ENCODE results near the gene METTL18.

DNA sequence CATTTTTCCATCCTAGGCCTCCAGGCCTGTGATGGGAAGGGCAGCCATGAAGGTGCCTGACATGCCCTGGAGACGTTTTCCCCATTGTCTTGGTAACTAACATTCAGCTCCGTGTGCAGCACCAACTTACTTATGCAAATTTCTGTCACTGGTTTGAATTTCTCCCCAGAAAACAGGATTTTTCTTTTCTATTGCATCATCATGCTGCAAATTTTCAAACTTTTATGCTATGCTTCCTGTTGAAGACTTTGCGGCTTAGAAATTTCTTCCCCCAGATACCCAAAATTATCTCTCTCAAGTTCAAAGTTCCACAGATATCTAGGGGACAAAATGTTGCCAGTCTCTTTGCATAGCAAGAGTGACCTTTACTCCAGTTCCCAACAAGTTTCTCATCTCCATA is 35.7 kb downstream of the METTL18 start:
- TF ChIP-seq ZNF274 (IDR thresholded peaks at IDR 0.05; ENCODE audit: low read depth, low read length) (no peak), SUZ12 (IDR thresholded peaks at IDR 0.05; ENCODE audit: extremely low read depth, insufficient read depth, insufficient read length) (no peak)
